Liver (tissue), 9 donors: ENCODE measurements around the gene PLA2G4B. TPM values are rescaled to one million over a fixed set of nuclear protein-coding genes. Genes with fewer than 3 reads are reported as not detected.

Source experiments
- DNase-seq: peaks from one replicate; pipeline ENCODE4 v3.0.0-alpha.2; 2017; ENCODE audit warnings: low spot score
- H3K27ac ChIP-seq, 2 donors: one replicate each; pipeline ENCODE4 v1.7.0; 2013; ENCODE audit warnings: inconsistent platforms in 2 of 2, low read length in 2 of 2, control low read depth in 1 of 2, low read depth in 1 of 2, mild to moderate bottlenecking in 1 of 2
- H3K27me3 ChIP-seq, 4 donors: one replicate each; pipeline versions ENCODE4 v1.6.1 to v1.7.0; 2013; ENCODE audit warnings: low read length in 3 of 4, inconsistent platforms in 1 of 4, mild to moderate bottlenecking in 1 of 4, moderate library complexity in 1 of 4; ENCODE audit not compliant: control insufficient read depth in 4 of 4, insufficient read depth in 4 of 4
- H3K36me3 ChIP-seq, 4 donors: one replicate each; pipeline versions ENCODE4 v1.6.1 to v1.7.0; 2013; ENCODE audit warnings: low read length in 3 of 4, mild to moderate bottlenecking in 3 of 4, low read depth in 1 of 4, moderate library complexity in 1 of 4; ENCODE audit not compliant: control insufficient read depth in 4 of 4, insufficient read depth in 3 of 4
- H3K4me1 ChIP-seq, 4 donors: one replicate each; pipeline versions ENCODE4 v1.6.1 to v1.7.0; 2013; ENCODE audit warnings: low read length in 3 of 4, mild to moderate bottlenecking in 3 of 4, moderate library complexity in 1 of 4; ENCODE audit not compliant: control insufficient read depth in 4 of 4, insufficient read depth in 4 of 4
- H3K4me3 ChIP-seq, 3 donors: one replicate each; pipeline versions ENCODE4 v1.6.1 to v1.7.0; 2013; ENCODE audit warnings: low read length in 3 of 3, control low read depth in 1 of 3, low read depth in 1 of 3, mild to moderate bottlenecking in 1 of 3
- H3K9ac ChIP-seq, 2 donors: one replicate each; pipeline ENCODE4 v1.7.0; 2013; ENCODE audit warnings: low read length in 2 of 2, mild to moderate bottlenecking in 2 of 2, moderate library complexity in 2 of 2, control low read depth in 1 of 2, low read depth in 1 of 2
- H3K9me3 ChIP-seq, 4 donors: one replicate each; pipeline versions ENCODE4 v1.6.1 to v1.7.0; 2013; ENCODE audit warnings: low read length in 3 of 4; ENCODE audit not compliant: control insufficient read depth in 4 of 4
- ATF3 ChIP-seq: IDR thresholded peaks from 2 replicates; pipeline ENCODE4 v1.6.1; 2016; ENCODE audit warnings: antibody characterized with exemption
- CTCF ChIP-seq: fragments of 150-350 bp; IDR thresholded peaks from 2 replicates; pipeline ENCODE4 v1.5.1; 2017; ENCODE audit warnings: improper control_type of control experiment, low read depth, low read length; ENCODE audit not compliant: missing input control
- EGR1 ChIP-seq, 2 donors: IDR thresholded peaks; 2 replicates each; pipeline ENCODE4 v1.6.1; 2016 to 2018; ENCODE audit warnings: antibody characterized with exemption in 2 of 2, low read depth in 2 of 2
- FOXA1 ChIP-seq: IDR thresholded peaks from 2 replicates; pipeline ENCODE4 v1.6.1; 2016; ENCODE audit warnings: antibody characterized with exemption
- FOXA2 ChIP-seq: IDR thresholded peaks from 2 replicates; pipeline ENCODE4 v1.6.1; 2016; ENCODE audit warnings: antibody characterized with exemption
- GABPA ChIP-seq, 2 donors: IDR thresholded peaks in 1 of 2; conservative IDR thresholded peaks in 1 of 2; 2 replicates each; pipeline ENCODE4 v1.6.1; 2016; ENCODE audit warnings: antibody characterized with exemption in 2 of 2, mild to moderate bottlenecking in 1 of 2, moderate library complexity in 1 of 2
- HNF4A ChIP-seq, 2 donors: conservative IDR thresholded peaks; 2 replicates each; pipeline ENCODE4 v1.6.1; 2016; ENCODE audit warnings: antibody characterized with exemption in 2 of 2, mild to moderate bottlenecking in 2 of 2
- HNF4G ChIP-seq: IDR thresholded peaks from 2 replicates; pipeline ENCODE4 v1.6.1; 2016; ENCODE audit warnings: antibody characterized with exemption
- JUND ChIP-seq, 2 donors: IDR thresholded peaks; 2 replicates each; pipeline ENCODE4 v1.6.1; 2016; ENCODE audit warnings: antibody characterized with exemption in 2 of 2
- MAX ChIP-seq: IDR thresholded peaks from 2 replicates; pipeline ENCODE4 v1.6.1; 2016; ENCODE audit warnings: antibody characterized with exemption
- NR2F2 ChIP-seq: IDR thresholded peaks from 2 replicates; pipeline ENCODE4 v1.6.1; 2016; ENCODE audit warnings: antibody characterized with exemption
- RAD21 ChIP-seq, 2 donors: IDR thresholded peaks; 2 replicates each; pipeline ENCODE4 v1.6.1; 2016; ENCODE audit warnings: antibody characterized with exemption in 2 of 2, mild to moderate bottlenecking in 2 of 2
- REST ChIP-seq: IDR thresholded peaks from 2 replicates; pipeline ENCODE4 v1.6.1; 2016; ENCODE audit warnings: antibody characterized with exemption, mild to moderate bottlenecking
- RXRA ChIP-seq, 2 donors: IDR thresholded peaks; 2 replicates each; pipeline ENCODE4 v1.6.1; 2017 to 2018; ENCODE audit warnings: antibody characterized with exemption in 2 of 2, mild to moderate bottlenecking in 1 of 2
- SP1 ChIP-seq: IDR thresholded peaks from 2 replicates; pipeline ENCODE4 v1.6.1; 2018; ENCODE audit warnings: antibody characterized with exemption, mild to moderate bottlenecking
- TAF1 ChIP-seq: conservative IDR thresholded peaks from 2 replicates; pipeline ENCODE4 v1.6.1; 2016; ENCODE audit warnings: antibody characterized with exemption, mild to moderate bottlenecking
- YY1 ChIP-seq: IDR thresholded peaks from 2 replicates; pipeline ENCODE4 v1.6.1; 2016; ENCODE audit warnings: antibody characterized with exemption, mild to moderate bottlenecking
- ZBTB33 ChIP-seq: IDR thresholded peaks from 2 replicates; pipeline ENCODE4 v1.6.1; 2016; ENCODE audit warnings: antibody characterized with exemption
- WGBS: extraction: QIAGEN DNeasy Blood & Tissue Kit; methylation state at CpG from one replicate; pipeline ENCODE4 v1.1.7; 2013; 5-methylcytosine and 5-hydroxymethylcytosine counted together
- polyA plus RNA-seq, 2 donors: library from polyadenylated mRNA; stranded (reverse) in 1 of 2; unstranded in 1 of 2; fragments of 200-250 nt in 1 of 2; fragments of >200 nt in 1 of 2; fragmentation: Nextera tagmentation in 1 of 2; extraction: Ambion mirVana in 1 of 2; gene quantifications; one replicate each; pipeline versions ENCODE4 v1.2.1 to v1.2.3, GENCODE V29; 2013 to 2015
- total RNA-seq, 2 donors: library from RNA; depleted of rRNA; stranded (reverse); fragments of >200 nt; gene quantifications; one replicate each; pipeline ENCODE4 v1.2.3, GENCODE V29; 2014
- donor health status: healthy.
- donor health status: healthy.
- donor health status: healthy.
- donor health status: healthy.
- donor health status: healthy.

Gene PLA2G4B
- total and polyA plus RNA-seq, 4 donors: 0.33 to 3.6 (median 2.3) TPM

GRCh38 chr15:41832208-41832607, 6.4 kb upstream of the PLA2G4B start:
- Histone ChIP-seq H3K27ac (no peak overlapping the region), H3K9me3 (no peaks in the 10 kb centered on the region), H3K4me3 (no peak overlapping the region), H3K4me1 (peaks cover 0 to 12% (median 10%) of the 10 kb centered on the region in 4 donors), H3K27me3 (no peaks in the 10 kb centered on the region), H3K36me3 (peaks cover 0 to 4% (median 0%) of the 10 kb centered on the region in 4 donors), H3K9ac (no peak overlapping the region)
- no peak for DNase-seq
- 96% methylated on average over 10 of the region's 10 CpGs for WGBS
- TF ChIP-seq JUND (IDR thresholded peaks at IDR 0.05) (no peak), CTCF (no peak), FOXA1 (no peak), GABPA (IDR thresholded peaks at IDR 0.05 in 1 of 2, conservative IDR thresholded peaks at IDR 0.05 in 1 of 2) (no peak), YY1 (no peak), TAF1 (no peak), MAX (no peak), RXRA (IDR thresholded peaks at IDR 0.05) (no peak), SP1 (no peak)

- no peak for DNase-seq
- no peak overlapping the region for H3K4me3 ChIP-seq
- no peak overlapping the region for H3K9ac ChIP-seq
- H3K4me1 ChIP-seq: peaks cover 0 to 8% (median 7%) of the 10 kb centered on the region in 4 donors
- TF ChIP-seq ZBTB33 (no peak), MAX (no peak), REST (no peak), SP1 (no peak), YY1 (no peak), NR2F2 (no peak), ATF3 (no peak), FOXA1 (no peak), HNF4A (conservative IDR thresholded peaks at IDR 0.05) (no peak), TAF1 (no peak), GABPA (IDR thresholded peaks at IDR 0.05 in 1 of 2, conservative IDR thresholded peaks at IDR 0.05 in 1 of 2) (no peak), JUND (IDR thresholded peaks at IDR 0.05) (no peak), EGR1 (IDR thresholded peaks at IDR 0.05; ENCODE audit: low read depth in 2 of 2) (no peak), RXRA (IDR thresholded peaks at IDR 0.05) (no peak), CTCF (no peak), RAD21 (IDR thresholded peaks at IDR 0.05) (no peak), FOXA2 (no peak), HNF4G (no peak)
- H3K9me3 ChIP-seq: no peaks in the 10 kb centered on the region
- WGBS: 85% methylated on average over 3 of the region's 3 CpGs
- no peaks in the 10 kb centered on the region for H3K27me3 ChIP-seq
- no peak overlapping the region for H3K27ac ChIP-seq
- H3K36me3 ChIP-seq: peaks cover 0 to 4% (median 0%) of the 10 kb centered on the region in 4 donors
Measured at GRCh38 chr15:41832875-41833274, 5.8 kb upstream of the PLA2G4B start.
